Dermis blood vessel endothelial cell (primary cell): ENCODE data around the gene PLA2G4E. TPM values are rescaled to one million over a fixed set of nuclear protein-coding genes. Genes with fewer than 3 reads are reported as not detected.
A peak's percentile ranks its signal among the peaks of the same experiment; 100 is the strongest.

Experiments used
- DNase-seq: peaks from one replicate; pipeline ENCODE4 v3.0.0; 2010
- total RNA-seq: library from RNA; depleted of rRNA; stranded (reverse); fragments of >200 nt; gene quantifications from 2 replicates; pipeline ENCODE4 v1.2.3, GENCODE V29; 2014

Gene PLA2G4E
- total RNA-seq, 1 donor from 2014 or later: not detected

DNA sequence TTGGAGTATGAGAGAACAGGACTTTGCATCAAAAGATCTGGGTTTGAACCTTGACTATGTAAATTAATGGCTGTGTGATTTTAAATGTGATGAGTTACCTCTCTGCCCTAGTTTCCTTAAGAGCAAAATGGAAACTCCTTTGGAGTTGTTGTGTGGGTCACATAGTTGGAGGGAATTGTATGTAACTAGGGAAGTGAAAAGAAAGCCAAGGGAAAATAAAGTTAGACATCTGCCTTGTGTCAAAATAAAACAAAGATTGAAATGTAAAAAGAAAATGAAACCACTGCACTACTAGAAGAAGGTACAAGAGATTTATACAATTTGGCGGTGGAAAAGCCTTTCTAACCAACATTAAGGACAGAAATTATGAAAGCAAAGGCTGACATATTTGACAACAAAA, 46.8 kb downstream of the PLA2G4E start:
- DNase-seq: no peak

- DNase-seq: peak; percentile 100
These were observed 48.3 kb downstream of the PLA2G4E start, which contains the start of gene EHD4 for GRCh38 chr15:41972253-41973242. EHD4 (minus strand) TSS chr15:41972557; CDS start chr15:41972494, 63 bp downstream.

DNA sequence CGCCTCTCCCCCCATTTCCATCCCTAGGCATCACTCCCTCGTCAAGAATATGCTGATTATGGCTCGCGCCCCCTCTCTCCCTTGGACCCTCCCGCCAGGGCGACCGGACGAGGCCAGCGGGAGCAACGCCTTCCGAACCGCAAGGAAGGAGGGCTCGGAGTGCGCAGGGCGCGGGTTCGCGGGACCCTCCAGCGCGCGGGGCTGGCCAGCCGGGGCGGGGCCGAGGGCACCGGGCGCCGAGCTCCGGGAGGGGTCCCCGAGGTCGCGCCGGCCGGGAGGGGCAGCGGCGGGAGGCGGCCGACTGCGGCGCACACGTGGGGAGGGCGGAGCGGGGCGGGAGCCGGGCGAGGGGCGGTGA, 49.0 kb downstream of the PLA2G4E start:
- no peak for DNase-seq

DNA sequence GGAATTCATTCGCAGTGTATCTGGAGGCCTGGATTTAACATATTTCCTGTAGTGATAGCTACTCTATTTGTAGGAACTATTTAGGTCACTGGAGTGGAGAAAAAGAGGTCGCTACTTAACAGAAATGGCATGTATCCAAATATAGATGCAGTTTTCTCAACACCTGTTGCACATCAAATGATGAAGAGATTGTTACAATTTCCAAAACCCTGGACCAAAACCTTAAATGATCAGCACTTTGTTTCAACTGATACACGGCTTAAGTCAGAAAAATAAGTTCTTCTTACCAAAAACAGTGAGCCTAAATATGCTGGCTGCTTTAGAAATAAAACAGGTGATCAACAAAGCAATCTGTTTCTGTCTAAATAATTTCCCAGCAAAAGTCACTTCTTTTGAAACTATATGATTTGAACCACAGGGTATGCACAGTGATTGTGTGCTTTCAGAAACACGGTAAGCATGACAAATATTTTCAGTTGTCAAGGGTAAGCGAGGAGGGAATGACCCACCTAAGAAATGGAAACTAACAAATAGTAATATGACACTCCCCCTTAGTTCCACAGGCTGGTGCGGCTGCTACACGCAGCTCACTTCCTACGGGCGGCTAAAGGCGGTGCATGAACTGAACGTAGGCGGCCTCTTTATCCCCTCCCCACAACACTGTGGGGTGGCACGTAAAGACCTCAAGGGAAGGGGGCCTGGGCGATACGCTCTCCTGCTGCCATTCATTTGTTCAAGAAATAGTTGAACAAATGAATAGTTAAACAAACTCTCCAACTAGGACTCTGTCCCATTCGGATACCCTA, 49.5 kb downstream of the PLA2G4E start:
- DNase-seq: peak; percentile 85

DNA sequence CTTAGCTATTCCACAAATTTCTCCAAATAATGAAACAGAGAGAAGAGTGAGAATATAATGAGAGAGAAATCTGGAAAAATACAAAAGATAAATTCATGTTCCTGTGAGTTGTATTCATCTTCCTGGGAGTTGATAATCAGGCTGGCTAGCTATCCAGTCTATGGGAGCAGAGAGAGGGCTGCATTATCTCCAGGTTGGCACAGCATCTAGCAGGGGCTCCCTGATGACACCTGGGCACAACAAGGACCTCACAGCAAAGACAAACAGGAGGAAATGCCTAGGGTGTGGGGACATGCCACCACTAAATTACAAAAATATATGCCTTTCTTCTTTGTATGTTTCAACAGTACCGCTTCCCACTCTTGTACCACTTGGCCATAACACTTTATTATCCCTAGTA, 50.4 kb downstream of the PLA2G4E start:
- DNase-seq: no peak

DNA sequence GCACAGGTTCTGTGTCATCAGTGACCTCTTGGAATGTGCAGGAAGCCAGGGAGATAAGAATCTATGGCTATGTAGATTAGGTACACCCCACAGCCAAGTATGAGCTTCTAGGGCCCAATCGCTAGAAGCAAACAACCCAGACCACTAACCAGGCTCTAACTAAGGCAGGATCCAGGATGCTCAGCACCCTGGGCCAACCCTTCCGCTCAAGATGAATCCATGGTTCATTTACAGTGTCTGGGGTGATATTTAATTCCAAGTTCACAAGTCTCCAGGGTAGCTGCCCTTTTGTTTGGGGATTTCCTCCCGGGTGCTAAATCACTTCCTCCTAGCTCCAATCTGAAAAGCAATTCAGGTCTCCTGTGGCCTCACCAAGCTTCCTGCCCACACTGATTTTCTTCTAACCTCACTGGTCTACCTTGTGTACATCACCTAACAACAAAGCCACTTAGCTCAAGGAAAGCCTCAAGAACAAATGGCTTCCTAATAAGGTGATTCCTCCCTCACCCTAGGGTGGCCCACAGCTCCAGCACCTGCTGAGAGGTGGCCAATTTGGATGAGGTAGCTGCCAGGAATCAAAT, 50.9 kb downstream of the PLA2G4E start:
- DNase-seq: peak; percentile 73

DNA sequence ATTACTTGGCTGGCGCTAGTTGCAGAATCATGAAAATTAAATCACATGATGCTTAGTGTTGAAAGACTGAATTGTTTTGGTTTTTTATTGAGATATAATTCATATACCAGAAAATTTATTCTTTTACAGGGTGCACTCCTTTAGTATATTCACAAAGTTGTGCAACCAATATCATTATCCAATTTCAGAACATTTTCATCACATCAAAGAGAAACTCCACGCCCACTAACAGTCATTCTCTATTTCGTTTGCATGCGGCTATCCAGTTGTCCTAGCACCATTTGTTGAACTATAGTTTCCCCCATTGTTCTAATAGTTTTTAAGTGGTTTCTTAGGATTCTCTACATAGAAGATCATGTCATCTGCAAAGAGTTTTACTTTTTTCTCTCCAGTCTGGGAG, 52.1 kb downstream of the PLA2G4E start:
- no peak for DNase-seq

DNA sequence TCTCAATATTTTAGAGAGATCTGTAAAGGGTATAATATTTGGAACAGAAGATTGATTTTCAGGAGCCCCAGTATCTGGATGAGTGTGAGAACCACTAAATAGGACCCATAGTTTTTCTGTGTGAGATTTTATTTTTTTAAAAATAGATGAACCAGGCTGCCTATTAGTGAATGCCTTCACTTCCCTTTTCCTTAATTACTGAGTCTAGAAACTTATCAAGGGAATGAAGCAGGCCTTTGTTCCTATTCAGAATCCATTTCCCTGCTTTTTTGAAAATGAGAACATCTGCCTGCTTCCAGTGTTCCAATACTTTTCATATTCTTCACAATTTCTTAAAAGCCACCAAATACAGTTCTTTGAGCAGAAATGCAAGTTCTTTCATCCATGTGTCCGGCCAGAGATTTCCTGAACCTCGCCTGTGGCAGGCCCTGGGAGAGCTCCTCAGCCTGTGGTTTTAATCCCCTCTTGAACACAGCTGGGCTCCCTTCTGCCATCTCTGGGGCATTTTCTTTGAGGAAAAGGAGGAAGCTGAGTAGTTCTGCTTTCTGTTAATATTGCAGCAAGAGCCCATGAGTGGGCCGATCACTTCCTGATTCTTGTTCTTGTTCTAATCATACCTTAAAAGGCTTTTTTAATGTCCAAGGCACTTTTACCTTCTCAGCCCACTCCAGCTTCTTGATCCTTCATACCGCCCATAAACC, 53.2 kb downstream of the PLA2G4E start:
- peak; percentile 83 for DNase-seq

GRCh38 chr15:41966920-41967465, 53.8 kb downstream of the PLA2G4E start:
- DNase-seq: no peak

DNA sequence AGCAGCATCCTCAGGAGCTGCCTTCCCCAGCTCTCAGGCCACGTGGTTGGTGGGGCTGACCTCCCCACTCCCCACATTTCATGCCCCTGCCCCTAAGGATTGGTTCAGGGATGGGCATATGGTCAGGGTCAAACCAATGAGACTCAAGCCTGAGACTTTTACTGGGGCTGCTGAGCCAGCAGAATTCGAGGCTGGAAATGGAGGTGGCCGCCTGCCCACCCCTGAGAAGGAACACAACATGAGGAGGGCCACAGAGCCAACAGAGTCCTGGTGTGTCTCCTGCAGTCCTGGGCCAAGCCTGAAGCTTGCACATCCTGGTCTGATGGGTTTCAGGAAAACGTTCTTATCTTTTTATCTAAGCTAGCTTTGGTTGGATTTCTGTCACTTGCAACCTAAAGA, 54.4 kb downstream of the PLA2G4E start:
- no peak for DNase-seq

- DNase-seq: no peak
These were observed 55.1 kb downstream of the PLA2G4E start for GRCh38 chr15:41965441-41966413.

DNA sequence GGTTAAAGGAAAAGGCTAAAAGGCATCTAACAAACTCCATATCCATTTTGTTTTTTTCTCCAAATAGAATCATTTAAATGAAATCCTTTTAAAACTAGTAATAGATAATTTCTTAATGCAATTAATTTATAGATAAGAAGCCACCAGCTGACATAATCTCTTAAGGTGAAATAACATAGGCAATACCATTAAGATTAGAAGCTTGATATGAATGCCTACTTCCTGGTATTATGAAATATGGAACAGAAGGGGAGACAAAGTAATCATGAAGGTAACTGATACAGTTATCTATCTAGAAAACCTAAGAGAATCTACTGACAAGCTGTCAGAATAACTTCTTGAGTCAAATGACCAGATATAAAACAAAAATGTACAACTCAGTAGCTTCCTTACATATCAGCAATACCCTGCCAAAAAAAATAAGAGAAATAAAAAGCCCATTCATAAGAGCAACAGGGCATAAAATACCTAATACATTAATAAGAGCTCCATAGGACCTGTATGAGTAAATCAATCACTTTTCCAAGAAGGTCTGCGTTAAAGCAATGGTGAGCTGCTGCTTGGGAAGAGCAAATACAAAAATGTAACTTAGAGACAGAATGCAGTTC, 59.1 kb downstream of the PLA2G4E start:
- DNase-seq: no peak

- peak; percentile 57 for DNase-seq
These were observed 59.8 kb downstream of the PLA2G4E start for GRCh38 chr15:41961001-41961518.

DNA sequence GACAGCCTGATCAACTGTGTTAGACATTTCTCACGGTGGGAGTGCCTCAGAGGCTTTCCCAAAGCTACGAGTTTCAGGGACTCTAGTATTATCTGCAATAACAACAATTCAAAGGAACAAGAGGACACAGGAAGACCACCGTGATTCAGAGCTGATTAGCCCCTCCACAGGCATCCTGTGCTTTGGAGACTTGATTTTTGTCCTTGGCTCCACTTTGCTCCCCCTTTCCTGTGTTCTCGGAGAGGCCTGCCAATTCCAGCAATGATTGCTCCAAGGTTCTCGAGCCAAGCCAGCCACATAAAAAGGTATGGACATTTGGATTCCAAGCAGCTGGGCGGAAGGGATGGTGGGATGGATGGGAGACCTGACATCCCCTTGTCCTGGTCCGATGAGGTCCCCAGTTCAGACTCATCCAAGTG, 62.8 kb downstream of the PLA2G4E start:
- DNase-seq: peak; percentile 95

- peak; percentile 75 for DNase-seq
These were observed 63.6 kb downstream of the PLA2G4E start for GRCh38 chr15:41957021-41957897.

- peak; percentile 68 for DNase-seq
These were observed 64.9 kb downstream of the PLA2G4E start for GRCh38 chr15:41955807-41956525.

DNA sequence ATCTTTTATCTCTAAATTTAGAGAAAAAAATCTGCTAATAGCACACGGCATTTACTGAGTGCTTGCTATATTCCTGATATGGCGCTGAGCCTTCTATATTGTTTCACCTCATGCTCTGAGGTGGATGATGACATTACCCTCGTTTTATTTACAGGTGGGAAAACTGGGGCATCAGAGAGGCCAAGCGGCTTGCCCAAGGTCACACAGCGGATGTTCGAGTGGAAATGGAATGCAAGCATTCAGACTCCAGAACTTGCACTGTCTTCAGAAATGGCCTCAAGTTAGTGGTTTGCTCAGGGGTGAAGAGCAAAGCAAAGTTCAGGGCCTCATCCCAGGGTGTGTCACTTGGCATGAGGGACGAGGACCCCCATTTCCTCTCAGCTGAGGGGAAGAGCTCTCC, 65.7 kb downstream of the PLA2G4E start:
- DNase-seq: no peak

DNA sequence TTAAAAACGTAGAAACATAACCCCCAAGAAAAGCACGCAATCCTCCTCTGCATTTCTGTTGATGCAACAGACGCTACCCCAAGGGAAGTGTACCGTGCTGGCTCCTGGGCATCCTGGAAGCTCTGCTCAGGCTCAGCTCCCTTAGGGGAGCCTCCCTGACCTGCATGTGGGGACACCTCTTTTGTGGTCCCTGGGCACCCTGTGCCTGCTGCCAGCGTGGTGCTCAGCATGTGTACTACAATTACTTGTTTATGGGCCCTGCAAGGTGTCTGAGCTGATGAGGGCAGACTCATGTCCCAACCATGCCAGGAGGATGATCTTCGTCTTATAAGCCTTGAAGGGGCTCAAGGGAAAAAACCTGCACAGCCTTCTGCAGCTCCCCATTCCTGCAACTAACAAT, 66.8 kb downstream of the PLA2G4E start:
- DNase-seq: no peak
